Liver (tissue), 3 donors: ENCODE data around the gene NIM1K.

Experiments used
- EGR1 ChIP-seq, 2 donors: IDR thresholded peaks; 2 replicates each; pipeline ENCODE4 v1.6.1; 2016 to 2018; ENCODE audit warnings: antibody characterized with exemption in 2 of 2, low read depth in 2 of 2
- FOXA1 ChIP-seq: IDR thresholded peaks from 2 replicates; pipeline ENCODE4 v1.6.1; 2016; ENCODE audit warnings: antibody characterized with exemption
- JUND ChIP-seq, 2 donors: IDR thresholded peaks; 2 replicates each; pipeline ENCODE4 v1.6.1; 2016; ENCODE audit warnings: antibody characterized with exemption in 2 of 2
- RAD21 ChIP-seq, 2 donors: IDR thresholded peaks; 2 replicates each; pipeline ENCODE4 v1.6.1; 2016; ENCODE audit warnings: antibody characterized with exemption in 2 of 2, mild to moderate bottlenecking in 2 of 2
- SP1 ChIP-seq: IDR thresholded peaks from 2 replicates; pipeline ENCODE4 v1.6.1; 2018; ENCODE audit warnings: antibody characterized with exemption, mild to moderate bottlenecking
- TAF1 ChIP-seq: conservative IDR thresholded peaks from 2 replicates; pipeline ENCODE4 v1.6.1; 2016; ENCODE audit warnings: antibody characterized with exemption, mild to moderate bottlenecking
- YY1 ChIP-seq: IDR thresholded peaks from 2 replicates; pipeline ENCODE4 v1.6.1; 2016; ENCODE audit warnings: antibody characterized with exemption, mild to moderate bottlenecking
- TF ChIP-seq, protein P1 (sequence below): fragments of 150-350 bp; IDR thresholded peaks from 2 replicates; pipeline ENCODE4 v1.5.1; 2017; ENCODE audit warnings: improper control_type of control experiment, low read depth, low read length; ENCODE audit not compliant: missing input control
- TF ChIP-seq, protein P2 (sequence below): IDR thresholded peaks from 2 replicates; pipeline ENCODE4 v1.6.1; 2016; ENCODE audit warnings: antibody characterized with exemption, mild to moderate bottlenecking
- TF ChIP-seq, protein P3 (sequence below): IDR thresholded peaks from 2 replicates; pipeline ENCODE4 v1.6.1; 2016; ENCODE audit warnings: antibody characterized with exemption
- TF ChIP-seq, protein P4 (sequence below): IDR thresholded peaks from 2 replicates; pipeline ENCODE4 v1.6.1; 2016; ENCODE audit warnings: antibody characterized with exemption
- donor health status: healthy.
- donor health status: healthy.

DNA sequence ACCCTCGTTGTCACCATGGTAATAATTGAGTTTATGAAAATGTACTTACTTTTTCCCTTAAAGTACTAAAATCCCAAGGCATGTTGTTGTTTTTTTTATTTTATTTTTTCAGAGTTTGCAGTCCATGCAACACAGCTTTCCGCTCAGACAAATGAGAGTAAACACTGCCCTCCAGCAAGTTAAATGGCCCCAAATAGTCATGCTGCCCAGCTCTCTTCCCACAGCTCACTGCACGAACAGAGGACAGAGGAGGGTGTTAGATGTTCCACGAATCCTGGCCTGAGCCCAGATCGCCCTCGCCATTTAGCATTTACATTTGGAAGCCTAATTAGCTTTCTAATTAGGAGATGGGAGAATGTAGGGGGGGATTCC lies 1.9 kb downstream of the NIM1K start:
- TF ChIP-seq, protein P1, sequence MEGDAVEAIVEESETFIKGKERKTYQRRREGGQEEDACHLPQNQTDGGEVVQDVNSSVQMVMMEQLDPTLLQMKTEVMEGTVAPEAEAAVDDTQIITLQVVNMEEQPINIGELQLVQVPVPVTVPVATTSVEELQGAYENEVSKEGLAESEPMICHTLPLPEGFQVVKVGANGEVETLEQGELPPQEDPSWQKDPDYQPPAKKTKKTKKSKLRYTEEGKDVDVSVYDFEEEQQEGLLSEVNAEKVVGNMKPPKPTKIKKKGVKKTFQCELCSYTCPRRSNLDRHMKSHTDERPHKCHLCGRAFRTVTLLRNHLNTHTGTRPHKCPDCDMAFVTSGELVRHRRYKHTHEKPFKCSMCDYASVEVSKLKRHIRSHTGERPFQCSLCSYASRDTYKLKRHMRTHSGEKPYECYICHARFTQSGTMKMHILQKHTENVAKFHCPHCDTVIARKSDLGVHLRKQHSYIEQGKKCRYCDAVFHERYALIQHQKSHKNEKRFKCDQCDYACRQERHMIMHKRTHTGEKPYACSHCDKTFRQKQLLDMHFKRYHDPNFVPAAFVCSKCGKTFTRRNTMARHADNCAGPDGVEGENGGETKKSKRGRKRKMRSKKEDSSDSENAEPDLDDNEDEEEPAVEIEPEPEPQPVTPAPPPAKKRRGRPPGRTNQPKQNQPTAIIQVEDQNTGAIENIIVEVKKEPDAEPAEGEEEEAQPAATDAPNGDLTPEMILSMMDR = no peak
- TF ChIP-seq FOXA1 = no peak
- no peak for TF ChIP-seq JUND (IDR thresholded peaks at IDR 0.05)
- TF ChIP-seq, protein P2, sequence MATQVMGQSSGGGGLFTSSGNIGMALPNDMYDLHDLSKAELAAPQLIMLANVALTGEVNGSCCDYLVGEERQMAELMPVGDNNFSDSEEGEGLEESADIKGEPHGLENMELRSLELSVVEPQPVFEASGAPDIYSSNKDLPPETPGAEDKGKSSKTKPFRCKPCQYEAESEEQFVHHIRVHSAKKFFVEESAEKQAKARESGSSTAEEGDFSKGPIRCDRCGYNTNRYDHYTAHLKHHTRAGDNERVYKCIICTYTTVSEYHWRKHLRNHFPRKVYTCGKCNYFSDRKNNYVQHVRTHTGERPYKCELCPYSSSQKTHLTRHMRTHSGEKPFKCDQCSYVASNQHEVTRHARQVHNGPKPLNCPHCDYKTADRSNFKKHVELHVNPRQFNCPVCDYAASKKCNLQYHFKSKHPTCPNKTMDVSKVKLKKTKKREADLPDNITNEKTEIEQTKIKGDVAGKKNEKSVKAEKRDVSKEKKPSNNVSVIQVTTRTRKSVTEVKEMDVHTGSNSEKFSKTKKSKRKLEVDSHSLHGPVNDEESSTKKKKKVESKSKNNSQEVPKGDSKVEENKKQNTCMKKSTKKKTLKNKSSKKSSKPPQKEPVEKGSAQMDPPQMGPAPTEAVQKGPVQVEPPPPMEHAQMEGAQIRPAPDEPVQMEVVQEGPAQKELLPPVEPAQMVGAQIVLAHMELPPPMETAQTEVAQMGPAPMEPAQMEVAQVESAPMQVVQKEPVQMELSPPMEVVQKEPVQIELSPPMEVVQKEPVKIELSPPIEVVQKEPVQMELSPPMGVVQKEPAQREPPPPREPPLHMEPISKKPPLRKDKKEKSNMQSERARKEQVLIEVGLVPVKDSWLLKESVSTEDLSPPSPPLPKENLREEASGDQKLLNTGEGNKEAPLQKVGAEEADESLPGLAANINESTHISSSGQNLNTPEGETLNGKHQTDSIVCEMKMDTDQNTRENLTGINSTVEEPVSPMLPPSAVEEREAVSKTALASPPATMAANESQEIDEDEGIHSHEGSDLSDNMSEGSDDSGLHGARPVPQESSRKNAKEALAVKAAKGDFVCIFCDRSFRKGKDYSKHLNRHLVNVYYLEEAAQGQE = no peak
- TF ChIP-seq YY1 = no peak
- TF ChIP-seq, protein P3, sequence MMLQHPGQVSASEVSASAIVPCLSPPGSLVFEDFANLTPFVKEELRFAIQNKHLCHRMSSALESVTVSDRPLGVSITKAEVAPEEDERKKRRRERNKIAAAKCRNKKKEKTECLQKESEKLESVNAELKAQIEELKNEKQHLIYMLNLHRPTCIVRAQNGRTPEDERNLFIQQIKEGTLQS = no peak
- no peak for TF ChIP-seq EGR1 (IDR thresholded peaks at IDR 0.05; ENCODE audit: low read depth in 2 of 2)
- TF ChIP-seq SP1 = no peak
- no peak for TF ChIP-seq RAD21 (IDR thresholded peaks at IDR 0.05)
- TF ChIP-seq TAF1 = no peak
- TF ChIP-seq, protein P4, sequence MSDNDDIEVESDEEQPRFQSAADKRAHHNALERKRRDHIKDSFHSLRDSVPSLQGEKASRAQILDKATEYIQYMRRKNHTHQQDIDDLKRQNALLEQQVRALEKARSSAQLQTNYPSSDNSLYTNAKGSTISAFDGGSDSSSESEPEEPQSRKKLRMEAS = no peak
